HG03457 (cell line): Measurements from ENCODE around the gene HSPB2.

Experiments used
- ATAC-seq: cut with Tn5 transposase; IDR thresholded peaks from one replicate; pipeline ENCODE4 v1.9.1; 2021; ENCODE audit warnings: moderate number of reproducible peaks; ENCODE audit not compliant: unreplicated experiment

The HSPB2 gene

DNA sequence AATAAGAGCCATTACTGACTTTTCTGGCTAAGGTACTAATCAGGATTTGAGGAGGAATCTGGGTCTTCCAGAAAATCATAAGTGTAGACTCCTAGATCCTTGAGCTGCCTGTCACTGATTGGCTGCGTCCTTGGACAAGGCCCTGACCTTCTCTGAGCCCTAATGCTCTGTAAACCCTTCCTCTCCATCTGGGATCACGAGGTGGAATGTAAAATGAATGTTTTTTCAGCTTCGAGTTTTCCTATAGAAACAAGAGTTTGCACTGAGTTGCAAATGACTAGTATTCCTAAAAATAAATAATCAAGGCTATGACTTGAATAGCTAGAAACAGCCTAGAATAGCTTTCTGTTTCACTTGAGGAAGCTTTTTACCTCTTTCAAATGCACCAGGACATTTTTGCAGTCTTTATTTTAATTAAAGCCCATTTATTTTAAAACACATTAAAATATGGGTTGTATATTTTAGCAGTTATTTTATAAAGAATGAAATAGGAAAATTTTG is 23.6 kb downstream of the HSPB2 start:
- ATAC-seq, result no peak

GRCh38 chr11:111937461-111937769 is 24.9 kb downstream of the HSPB2 start:
- no peak for ATAC-seq

GRCh38 chr11:111937844-111938243 is 25.3 kb downstream of the HSPB2 start:
- no peak for ATAC-seq

DNA sequence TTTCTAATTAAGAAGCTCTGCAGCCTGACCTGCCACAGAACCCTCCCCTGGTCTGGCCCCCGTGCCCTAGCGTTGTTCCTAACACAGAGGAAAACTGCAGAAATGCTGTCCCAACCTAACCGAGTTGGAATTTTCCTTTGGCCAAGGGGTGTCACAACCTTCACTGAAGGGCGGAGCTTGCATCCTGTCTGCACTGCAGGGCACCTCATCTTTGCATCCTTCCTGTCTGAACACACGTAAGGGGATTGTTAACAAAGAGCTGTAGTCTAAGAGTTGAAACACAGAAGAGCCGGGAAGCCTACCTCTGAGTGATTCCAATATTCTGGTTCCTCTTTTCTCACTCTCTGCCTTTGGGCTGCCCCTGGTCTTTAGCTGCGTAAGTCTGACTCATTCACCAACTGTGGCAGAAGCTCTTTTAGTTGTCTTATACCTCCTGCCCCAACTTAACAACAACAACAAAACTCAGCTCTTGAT is 26.2 kb downstream of the HSPB2 start:
- ATAC-seq, result peak; percentile 59

- no peak for ATAC-seq
Observed at GRCh38 chr11:111939836-111940604, 27.5 kb downstream of the HSPB2 start.

GRCh38 chr11:111941963-111942362 is 29.4 kb downstream of the HSPB2 start:
- ATAC-seq, result no peak

GRCh38 chr11:111942829-111943228 is 30.3 kb downstream of the HSPB2 start:
- ATAC-seq, result no peak

DNA sequence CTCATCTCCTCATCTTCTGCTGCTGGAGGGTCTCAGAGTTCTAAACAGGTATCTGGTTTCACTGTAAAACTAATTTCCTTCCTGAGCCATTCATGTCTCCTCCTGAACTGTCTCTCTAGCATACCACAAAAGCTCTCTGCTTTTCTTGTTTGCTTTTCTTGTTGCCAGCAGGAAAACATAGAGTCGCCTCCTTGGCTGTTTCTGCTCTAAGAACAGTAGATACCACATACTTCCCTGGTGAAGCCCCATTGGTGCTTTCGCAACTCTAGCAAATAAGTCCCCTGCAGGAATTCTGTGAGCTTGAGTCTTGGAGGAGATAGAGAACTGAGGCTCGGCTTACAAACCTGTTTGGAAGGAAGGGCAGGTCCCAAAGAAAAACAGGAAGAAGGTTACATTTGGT is 31.6 kb downstream of the HSPB2 start:
- no peak for ATAC-seq

DNA sequence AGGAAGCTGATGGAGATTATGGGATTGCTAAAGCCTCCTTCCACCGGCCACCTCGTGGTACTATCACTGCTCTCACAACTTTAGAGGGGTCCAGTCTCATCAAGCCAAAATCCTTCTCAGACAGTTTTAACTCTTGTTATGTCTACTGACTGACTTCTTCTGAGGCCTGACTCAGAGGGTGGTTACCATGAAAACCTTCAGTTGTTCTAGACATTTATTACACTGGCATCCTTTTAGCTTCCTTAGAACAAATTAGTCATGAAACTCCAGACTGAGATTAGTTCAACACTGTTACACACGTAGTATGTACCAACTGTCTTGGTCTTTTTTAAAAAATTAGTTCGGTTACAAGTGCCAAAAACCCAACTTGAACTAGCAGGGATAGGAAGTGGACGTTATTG is 32.1 kb downstream of the HSPB2 start:
- no peak for ATAC-seq

- ATAC-seq, result no peak
Observed at GRCh38 chr11:111945198-111945597, 32.7 kb downstream of the HSPB2 start.

- ATAC-seq, result no peak
Observed at GRCh38 chr11:111946499-111946898, 34.0 kb downstream of the HSPB2 start.

DNA sequence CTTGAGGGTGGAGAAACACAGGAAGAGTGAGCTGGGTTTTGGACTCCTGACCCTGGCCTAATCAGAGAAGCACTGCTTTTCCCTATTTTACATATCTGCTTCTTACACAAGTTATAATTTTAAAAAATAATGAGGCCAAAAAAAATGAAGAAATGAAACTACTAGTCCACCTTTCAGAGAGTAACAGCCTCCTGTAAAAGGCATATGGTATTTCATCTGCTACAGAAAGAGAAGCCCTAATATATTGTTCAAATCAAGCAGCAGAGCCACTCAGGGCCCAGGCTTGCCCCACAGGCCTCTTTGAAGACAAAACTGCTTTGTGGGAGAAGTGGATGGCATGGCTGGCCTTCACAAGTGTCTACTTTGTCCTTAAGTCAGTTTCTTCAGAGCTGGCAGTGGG is 34.6 kb downstream of the HSPB2 start:
- ATAC-seq, result no peak

GRCh38 chr11:111949519-111950426 is 37.2 kb downstream of the HSPB2 start:
- no peak for ATAC-seq

- ATAC-seq, result no peak
Observed at GRCh38 chr11:111951565-111951964, 39.0 kb downstream of the HSPB2 start.

DNA sequence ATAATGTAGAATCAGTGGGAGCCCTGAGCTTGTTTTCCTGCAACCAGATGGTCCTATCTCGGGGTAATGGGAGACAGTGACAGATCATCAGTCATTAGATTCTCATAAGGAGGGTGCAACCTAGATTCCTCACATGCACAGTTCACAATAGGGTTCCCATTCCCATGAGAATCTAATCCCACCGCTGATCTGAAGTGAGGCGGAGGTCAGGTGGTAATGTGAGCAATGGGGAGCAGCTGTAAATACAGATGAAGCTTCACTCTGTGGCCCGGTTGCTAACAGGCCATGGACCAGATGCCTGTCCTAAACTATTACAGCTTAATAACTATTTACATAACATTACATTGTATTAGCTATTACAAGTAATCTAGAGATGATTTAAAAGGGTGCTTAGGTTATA is 41.6 kb downstream of the HSPB2 start:
- ATAC-seq, result no peak

GRCh38 chr11:111957663-111958444 is 45.3 kb downstream of the HSPB2 start:
- no peak for ATAC-seq

DNA sequence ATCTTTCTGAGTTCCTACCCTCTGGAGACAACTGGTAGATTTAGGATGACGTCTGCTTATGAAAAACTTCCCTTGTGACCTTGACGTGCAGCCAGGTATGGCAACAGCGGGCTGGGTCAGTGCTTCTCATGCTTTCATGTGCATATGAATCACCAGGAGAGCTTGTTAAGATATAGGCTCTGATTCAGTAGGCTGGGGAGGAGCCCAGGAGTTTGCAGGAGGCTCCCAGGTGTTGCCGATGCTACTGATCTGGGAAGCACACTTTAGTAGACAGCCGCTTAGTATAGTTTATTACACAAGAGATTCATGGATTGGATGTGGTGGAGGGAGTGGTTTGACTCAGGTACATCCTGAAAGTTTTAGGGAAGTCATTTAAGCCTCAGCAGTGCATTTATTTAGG is 48.4 kb downstream of the HSPB2 start:
- no peak for ATAC-seq

DNA sequence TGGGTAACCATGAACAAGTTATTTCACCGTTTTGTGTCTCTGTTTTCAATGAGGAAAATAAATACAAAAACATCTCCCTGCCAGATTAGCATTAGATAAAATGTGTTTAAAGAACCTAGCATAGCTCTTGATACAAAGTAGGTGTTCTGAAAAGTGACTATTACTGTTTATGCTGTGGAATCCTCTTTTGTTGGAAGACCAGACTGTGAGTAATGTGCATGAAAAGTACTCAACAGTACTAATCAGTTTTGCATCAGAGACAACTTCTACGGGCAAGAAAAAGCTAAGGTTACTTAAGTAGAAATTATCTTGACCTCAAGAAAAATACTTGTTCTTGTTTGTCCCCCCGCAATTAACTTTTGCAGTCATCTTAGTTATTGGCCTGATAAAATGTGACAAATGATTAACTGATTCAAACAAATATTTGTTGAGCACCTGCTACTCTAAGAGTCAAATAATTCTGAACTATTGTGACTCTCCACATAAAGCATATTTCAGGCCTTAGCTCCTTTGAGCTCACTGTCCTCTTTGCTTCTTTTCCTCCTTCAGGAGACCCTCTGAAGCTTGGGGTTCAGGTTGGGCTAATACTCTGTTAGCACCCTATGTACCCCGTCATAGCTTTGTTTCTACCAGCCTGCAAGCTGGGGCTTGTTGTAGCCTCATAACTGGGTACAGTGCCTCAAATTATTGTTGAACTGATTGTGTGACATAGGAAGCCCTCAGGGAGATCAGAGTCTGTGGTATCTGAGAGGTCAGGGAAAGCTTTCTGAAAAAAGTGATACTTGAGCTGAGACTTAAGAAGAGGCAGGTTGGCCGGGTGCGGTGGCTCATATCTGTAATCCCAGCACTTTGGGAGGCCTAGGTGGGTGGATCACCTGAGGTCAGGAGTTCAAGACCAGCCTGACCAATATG is 49.1 kb downstream of the HSPB2 start:
- ATAC-seq, result no peak
